Neural crest cell (in vitro differentiated cells): ENCODE data around the gene DGCR6. TPM values are rescaled to one million over a fixed set of nuclear protein-coding genes. Genes with fewer than 3 reads are reported as not detected.
A peak's percentile ranks its signal among the peaks of the same experiment; 100 is the strongest.
"Not testable (repeated sequence)": the region's sequence is repeated elsewhere in the genome, so short reads cannot be mapped to it uniquely, and the experiment has no call there.

Experiments
- DNase-seq: peaks from one replicate; pipeline ENCODE4 v3.0.0; 2021; ENCODE audit warnings: low read depth, mixed read lengths, low spot score
- H3K27ac Mint-ChIP-seq: one replicate; pipeline ENCODE4 v1.8.0; 2021; ENCODE audit warnings: mild to moderate bottlenecking, mixed read lengths; ENCODE audit not compliant: unreplicated experiment
- H3K27me3 Mint-ChIP-seq: 2 replicates; pipeline ENCODE4 v1.8.0; 2021; ENCODE audit warnings: low read depth, mild to moderate bottlenecking, mixed read lengths
- H3K36me3 Mint-ChIP-seq: 2 replicates; pipeline ENCODE4 v1.8.0; 2021; ENCODE audit warnings: low read depth, mild to moderate bottlenecking, mixed read lengths
- H3K4me1 Mint-ChIP-seq: 2 replicates; pipeline ENCODE4 v1.8.0; 2021; ENCODE audit warnings: mixed read lengths
- H3K4me3 Mint-ChIP-seq: one replicate; pipeline ENCODE4 v1.8.0; 2021; ENCODE audit warnings: mild to moderate bottlenecking, mixed read lengths
- H3K9me3 Mint-ChIP-seq: 2 replicates; pipeline ENCODE4 v1.8.0; 2021; ENCODE audit warnings: mixed read lengths
- total RNA-seq: library from RNA; stranded (reverse); gene quantifications from 2 replicates; pipeline ENCODE4 v1.2.1, GENCODE V29; 2021
- TF ChIP-seq, protein P1 (sequence below): fragments of 200-600 bp; sonication (generic); conservative IDR thresholded peaks from 2 replicates; pipeline ENCODE4 v1.5.0; 2021; ENCODE audit warnings: antibody characterized with exemption, mild to moderate bottlenecking

Gene DGCR6
- total RNA-seq, 1 donor from 2014 or later = 4.9 TPM

DNA sequence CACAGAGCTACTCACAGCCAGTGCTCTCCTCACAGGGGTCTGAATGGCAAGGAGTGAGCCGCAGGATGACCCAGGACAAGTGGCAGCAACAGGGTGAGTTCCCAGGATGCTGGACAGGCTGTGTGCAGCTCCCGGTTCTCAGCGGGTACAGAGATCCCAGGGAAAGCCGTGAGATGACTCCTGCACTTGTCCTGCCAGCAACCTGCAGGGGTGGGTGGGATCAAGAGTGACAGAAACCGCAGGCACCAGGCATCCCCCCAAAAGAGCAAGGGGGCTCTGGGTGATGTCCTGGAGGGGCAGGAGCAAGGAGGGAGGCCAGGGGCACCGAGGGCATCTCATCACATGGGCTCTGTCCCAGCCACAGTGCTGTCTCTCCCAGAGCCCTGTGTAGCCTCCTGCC is 45.9 kb downstream of the DGCR6 start:
- TF ChIP-seq, protein P1, sequence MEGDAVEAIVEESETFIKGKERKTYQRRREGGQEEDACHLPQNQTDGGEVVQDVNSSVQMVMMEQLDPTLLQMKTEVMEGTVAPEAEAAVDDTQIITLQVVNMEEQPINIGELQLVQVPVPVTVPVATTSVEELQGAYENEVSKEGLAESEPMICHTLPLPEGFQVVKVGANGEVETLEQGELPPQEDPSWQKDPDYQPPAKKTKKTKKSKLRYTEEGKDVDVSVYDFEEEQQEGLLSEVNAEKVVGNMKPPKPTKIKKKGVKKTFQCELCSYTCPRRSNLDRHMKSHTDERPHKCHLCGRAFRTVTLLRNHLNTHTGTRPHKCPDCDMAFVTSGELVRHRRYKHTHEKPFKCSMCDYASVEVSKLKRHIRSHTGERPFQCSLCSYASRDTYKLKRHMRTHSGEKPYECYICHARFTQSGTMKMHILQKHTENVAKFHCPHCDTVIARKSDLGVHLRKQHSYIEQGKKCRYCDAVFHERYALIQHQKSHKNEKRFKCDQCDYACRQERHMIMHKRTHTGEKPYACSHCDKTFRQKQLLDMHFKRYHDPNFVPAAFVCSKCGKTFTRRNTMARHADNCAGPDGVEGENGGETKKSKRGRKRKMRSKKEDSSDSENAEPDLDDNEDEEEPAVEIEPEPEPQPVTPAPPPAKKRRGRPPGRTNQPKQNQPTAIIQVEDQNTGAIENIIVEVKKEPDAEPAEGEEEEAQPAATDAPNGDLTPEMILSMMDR = no peak
- no peaks in the 10 kb centered on the region for H3K36me3 Mint-ChIP-seq
- no peaks in the 10 kb centered on the region for H3K9me3 Mint-ChIP-seq
- peaks cover 23% of the 10 kb centered on the region for H3K27me3 Mint-ChIP-seq
- no peak overlapping the region for H3K4me3 Mint-ChIP-seq
- no peak overlapping the region for H3K27ac Mint-ChIP-seq
- peaks cover 4% of the 10 kb centered on the region for H3K4me1 Mint-ChIP-seq
- DNase-seq = no peak

DNA sequence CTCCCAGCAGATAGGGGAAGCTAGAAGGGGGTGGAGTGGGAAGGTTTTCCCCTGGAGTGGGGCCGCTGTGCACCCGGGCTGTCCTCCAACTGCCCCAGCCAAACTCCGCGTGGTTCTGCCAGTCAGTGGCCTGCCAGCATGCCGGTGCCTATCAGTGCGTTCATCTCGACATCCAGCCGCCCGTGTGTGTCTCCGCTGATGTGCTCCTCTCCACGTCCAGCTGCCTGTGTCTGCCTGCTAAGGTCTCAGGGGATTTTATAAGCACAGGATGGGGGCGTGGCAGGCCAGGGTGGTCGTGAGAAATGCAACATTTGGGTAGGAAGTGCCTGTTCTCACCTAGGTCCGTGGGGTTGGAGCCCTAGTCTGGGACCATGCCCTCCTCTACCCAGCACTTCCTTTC is 47.0 kb downstream of the DGCR6 start:
- DNase-seq, H3K36me3 Mint-ChIP-seq, H3K9me3 Mint-ChIP-seq, H3K4me1 Mint-ChIP-seq, H3K4me3 Mint-ChIP-seq, H3K27ac Mint-ChIP-seq: not testable (repeated sequence)
- peaks cover 15% of the 10 kb centered on the region for H3K27me3 Mint-ChIP-seq

DNA sequence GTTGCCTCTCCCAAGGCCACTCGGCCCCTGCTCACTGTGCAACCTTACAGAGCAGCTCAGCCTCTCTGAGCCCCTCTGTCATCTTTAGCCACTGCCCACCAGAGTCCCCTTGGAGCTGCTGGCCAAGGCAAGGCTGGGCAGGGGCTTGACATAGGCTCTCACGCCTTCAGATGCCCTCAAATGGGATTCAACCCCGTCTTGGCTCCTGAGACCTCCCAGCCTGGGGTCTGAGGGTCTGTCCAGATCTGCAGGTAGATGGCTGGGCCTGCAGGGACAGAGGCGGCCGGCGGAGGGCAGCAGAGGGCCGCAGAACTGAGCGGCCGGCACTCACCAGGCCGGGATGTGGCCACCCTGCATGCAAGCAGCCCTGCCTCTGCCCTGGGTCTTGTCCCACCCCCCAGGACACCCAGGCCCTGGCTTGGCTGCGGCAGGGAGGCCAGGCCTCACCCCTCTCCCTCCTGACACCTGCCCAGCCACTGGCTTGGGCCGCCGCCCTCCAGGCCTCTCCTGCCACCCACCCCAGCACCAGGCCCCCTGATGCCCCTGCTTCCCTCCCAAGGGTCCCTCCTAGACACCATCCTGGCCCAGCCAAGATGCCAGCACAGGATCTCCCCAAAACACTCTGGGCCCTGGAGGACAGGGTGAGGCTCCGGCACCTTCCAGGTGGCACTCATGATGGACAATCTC is 48.3 kb downstream of the DGCR6 start:
- not testable (repeated sequence) for H3K9me3 Mint-ChIP-seq, H3K4me3 Mint-ChIP-seq, H3K36me3 Mint-ChIP-seq, H3K27ac Mint-ChIP-seq, H3K4me1 Mint-ChIP-seq
- TF ChIP-seq, protein P1 = peak; percentile 86
- DNase-seq = peak; percentile 82
- H3K27me3 Mint-ChIP-seq = peaks cover 12% of the 10 kb centered on the region

DNA sequence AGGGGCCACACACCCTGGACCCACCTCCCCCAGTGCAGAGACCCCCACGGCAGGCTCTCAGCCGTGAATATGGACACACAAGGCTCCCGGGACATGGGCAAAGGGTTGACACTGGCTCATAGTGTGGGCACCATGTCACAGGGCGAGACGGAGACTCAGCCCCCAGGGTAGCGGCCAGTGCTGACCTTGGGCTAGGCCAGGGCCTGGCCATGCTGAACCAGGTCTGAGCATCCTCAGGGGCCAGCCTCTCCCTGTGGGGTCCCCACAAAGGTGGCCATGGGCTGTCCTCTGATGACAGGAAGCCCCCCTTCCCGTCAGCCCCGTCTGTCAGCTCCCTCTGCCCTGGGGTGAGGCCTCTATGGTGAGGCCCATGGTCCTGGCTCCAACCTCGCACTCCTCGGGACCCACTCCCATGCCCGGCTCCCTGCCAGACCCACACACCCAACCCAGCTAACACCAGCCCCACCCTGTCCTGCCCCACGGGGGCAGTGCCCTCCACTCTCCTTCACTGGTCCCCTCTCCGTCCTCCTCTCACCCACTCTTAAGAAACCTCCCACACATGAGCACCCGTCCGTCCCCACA is 49.0 kb downstream of the DGCR6 start:
- H3K9me3 Mint-ChIP-seq = no peaks in the 10 kb centered on the region
- H3K4me3 Mint-ChIP-seq = no peak overlapping the region
- H3K36me3 Mint-ChIP-seq = no peaks in the 10 kb centered on the region
- H3K27ac Mint-ChIP-seq = no peak overlapping the region
- TF ChIP-seq, protein P1 = no peak
- peaks cover 8% of the 10 kb centered on the region for H3K4me1 Mint-ChIP-seq
- DNase-seq = no peak
- H3K27me3 Mint-ChIP-seq = peaks cover 8% of the 10 kb centered on the region

DNA sequence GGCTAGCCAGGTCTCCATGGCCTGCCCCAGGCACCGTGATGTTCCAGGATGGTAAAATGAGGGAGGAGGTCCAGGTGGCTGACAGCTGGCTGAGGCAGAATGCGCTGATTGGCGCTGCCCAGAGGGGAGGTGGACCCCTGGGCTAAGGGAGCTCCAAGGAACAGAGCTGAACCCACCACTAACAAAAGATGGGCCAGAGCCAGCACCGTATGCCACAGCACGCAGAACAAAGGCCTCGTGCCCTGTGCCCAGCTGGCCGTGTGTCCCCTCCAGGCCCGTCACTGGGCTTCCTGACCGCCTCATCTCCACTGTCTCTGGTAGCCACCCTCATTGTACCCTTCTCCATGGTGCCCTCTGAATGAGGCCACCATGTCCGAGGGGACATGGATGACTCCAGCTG is 49.6 kb downstream of the DGCR6 start:
- H3K9me3 Mint-ChIP-seq = no peaks in the 10 kb centered on the region
- H3K27ac Mint-ChIP-seq = no peak overlapping the region
- TF ChIP-seq, protein P1 = no peak
- no peaks in the 10 kb centered on the region for H3K36me3 Mint-ChIP-seq
- H3K27me3 Mint-ChIP-seq = peaks cover 5% of the 10 kb centered on the region
- H3K4me3 Mint-ChIP-seq = no peak overlapping the region
- H3K4me1 Mint-ChIP-seq = peaks cover 8% of the 10 kb centered on the region
- DNase-seq = no peak

DNA sequence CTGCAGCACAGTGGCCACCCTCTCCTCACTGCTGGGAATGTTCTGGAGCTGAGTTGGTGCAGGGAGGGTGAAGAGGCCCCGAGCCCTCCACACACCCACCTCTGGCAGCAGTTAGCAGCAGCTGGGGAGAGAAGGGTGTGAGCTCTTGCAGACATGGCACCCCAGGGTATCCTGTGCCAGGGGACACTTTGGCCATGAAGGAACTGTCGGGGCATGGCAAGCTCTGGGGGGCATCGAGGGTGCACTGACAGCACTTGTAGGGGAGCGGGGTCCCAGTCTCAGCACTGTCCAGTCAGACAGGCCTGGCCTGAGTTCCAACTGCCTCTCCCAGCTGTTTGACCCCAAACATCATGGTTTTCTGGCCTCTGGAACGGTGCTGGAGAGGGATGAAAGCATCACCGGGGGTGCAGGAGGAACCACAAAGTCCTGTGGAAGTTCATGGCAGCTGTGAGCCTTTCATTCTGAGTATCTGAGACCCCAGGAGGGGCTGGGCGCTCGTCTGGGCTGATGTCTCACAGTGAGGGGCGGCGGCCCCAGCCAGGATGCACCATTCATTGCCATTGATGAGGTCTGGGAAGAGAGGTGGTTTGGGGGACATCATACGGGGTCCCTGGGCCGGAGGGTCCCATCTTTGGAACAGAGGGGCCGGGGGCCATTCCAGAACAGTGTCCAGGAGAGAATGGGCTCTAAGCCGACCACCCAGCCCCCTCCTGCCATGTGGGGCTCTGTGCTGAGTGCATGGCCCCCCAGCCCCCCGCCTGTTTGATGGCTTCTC is 50.2 kb downstream of the DGCR6 start:
- DNase-seq, H3K9me3 Mint-ChIP-seq, H3K36me3 Mint-ChIP-seq, H3K4me3 Mint-ChIP-seq, H3K4me1 Mint-ChIP-seq, H3K27ac Mint-ChIP-seq, H3K27me3 Mint-ChIP-seq: not testable (repeated sequence)

DNA sequence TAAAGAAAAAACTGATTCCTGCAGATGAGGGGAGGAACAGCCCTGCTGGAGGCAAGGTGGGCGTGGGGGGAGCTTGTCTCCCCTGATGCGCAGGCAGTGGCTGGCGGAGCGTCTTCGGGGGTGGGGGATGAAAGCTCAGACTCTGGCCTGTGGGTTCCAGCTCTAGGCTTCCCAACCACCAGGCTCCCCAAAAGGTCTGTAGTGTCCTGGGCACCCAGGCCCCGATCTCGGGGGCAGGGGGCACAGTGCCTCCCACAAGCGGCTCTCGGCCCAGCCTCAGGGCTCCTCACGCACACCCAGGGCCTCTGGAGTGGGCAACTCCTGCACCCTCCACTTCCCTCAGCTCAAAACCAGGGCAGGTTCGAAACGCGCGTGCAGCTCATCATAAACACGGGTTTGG is 50.8 kb downstream of the DGCR6 start:
- not testable (repeated sequence) for H3K27ac Mint-ChIP-seq, H3K27me3 Mint-ChIP-seq, H3K9me3 Mint-ChIP-seq, H3K4me1 Mint-ChIP-seq, H3K36me3 Mint-ChIP-seq, H3K4me3 Mint-ChIP-seq, DNase-seq

DNA sequence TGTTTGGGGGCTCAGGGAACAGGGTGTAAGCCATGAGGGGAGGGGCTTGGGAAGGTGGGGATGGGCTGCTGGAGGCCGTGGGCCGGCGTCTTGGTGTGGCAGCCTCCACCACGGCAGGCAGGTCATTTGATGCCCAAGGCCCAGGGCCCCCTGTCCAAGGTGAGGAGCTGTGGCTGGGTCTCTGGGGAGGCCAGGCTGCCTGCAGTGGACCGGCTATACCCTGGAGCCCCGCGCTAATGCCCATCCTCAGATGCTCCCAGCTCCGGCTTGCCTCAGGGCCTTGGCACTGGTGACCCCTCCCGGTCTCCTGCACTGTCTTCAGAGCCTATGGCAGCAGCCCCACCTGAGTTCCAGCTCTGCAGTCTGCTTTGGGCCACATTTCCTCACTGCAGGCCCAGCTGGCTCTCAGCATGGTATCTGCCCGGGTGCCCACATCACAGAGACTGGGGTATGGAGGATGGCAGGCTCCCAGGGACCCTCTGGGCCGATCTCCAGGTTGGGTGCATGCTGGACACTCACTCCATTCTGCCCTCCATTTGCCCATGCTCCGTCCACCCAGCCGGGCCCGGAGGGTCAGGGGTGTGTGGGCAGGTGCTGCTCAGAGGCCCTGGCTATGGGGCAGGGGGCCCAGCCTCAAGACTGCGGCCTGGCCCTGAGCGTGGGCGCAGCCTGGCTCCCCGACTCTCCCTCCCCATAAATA is 51.7 kb downstream of the DGCR6 start:
- not testable (repeated sequence) for H3K36me3 Mint-ChIP-seq, DNase-seq, H3K27ac Mint-ChIP-seq, H3K4me3 Mint-ChIP-seq, H3K4me1 Mint-ChIP-seq, H3K9me3 Mint-ChIP-seq, H3K27me3 Mint-ChIP-seq

DNA sequence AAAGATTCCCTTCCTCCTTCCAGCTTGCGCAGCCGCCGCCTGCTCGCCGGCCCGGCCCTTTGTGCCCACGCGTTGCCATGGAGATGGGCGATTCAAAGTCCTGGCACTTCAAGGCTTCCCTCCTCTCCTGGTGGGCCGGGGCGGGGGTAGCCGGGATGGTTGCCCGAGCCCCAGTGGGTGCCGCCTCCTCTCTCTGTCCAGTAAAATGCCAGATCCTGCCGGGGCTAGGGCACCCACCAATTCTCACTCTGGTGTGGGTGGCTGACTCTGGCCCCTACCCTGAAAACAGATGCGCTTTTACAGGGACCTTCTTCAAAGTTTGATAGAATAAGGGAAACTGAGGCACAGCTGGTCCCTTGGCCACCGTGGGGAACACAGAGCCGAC is 52.2 kb downstream of the DGCR6 start:
- not testable (repeated sequence) for H3K36me3 Mint-ChIP-seq, H3K27me3 Mint-ChIP-seq, H3K4me3 Mint-ChIP-seq, H3K4me1 Mint-ChIP-seq, H3K9me3 Mint-ChIP-seq, DNase-seq, H3K27ac Mint-ChIP-seq
